ENCODE measurements around the gene PPHLN1.

Gene PPHLN1

GRCh38 chr12:42484996-42485395, 159.0 kb downstream of the PPHLN1 start:
- no peak for DNase-seq

GRCh38 chr12:42485823-42486222, 159.9 kb downstream of the PPHLN1 start:
- no peak for DNase-seq

- DNase-seq: no peak
These were observed 160.4 kb downstream of the PPHLN1 start for GRCh38 chr12:42486407-42486806.

GRCh38 chr12:42490261-42490842, 164.4 kb downstream of the PPHLN1 start:
- DNase-seq: no peak
